GM19328 (cell line): ENCODE data around the gene SSBP3.
"Not testable (repeated sequence)": the region's sequence is repeated elsewhere in the genome, so short reads cannot be mapped to it uniquely, and the experiment has no call there.

ENCODE experiments used
- ATAC-seq: cut with Tn5 transposase; IDR thresholded peaks from one replicate; pipeline ENCODE4 v1.9.1; 2021; ENCODE audit warnings: mild to moderate bottlenecking, moderate library complexity; ENCODE audit not compliant: unreplicated experiment

Gene SSBP3

GRCh38 chr1:54253480-54253879 lies 152.7 kb downstream of the SSBP3 start:
- ATAC-seq = no peak

- ATAC-seq = no peak
Observed at GRCh38 chr1:54252371-54252936, 153.7 kb downstream of the SSBP3 start.

- ATAC-seq = no peak
Observed at GRCh38 chr1:54250670-54251069, 155.5 kb downstream of the SSBP3 start.

- ATAC-seq = no peak
Observed at GRCh38 chr1:54249819-54250435, 156.3 kb downstream of the SSBP3 start.

- no peak for ATAC-seq
Observed at GRCh38 chr1:54248966-54249365, 157.2 kb downstream of the SSBP3 start.

- no peak for ATAC-seq
Observed at GRCh38 chr1:54247863-54248515, 158.2 kb downstream of the SSBP3 start.

GRCh38 chr1:54246116-54246721 lies 160.0 kb downstream of the SSBP3 start:
- ATAC-seq = no peak

GRCh38 chr1:54245501-54245900 lies 160.7 kb downstream of the SSBP3 start:
- ATAC-seq = no peak

- no peak for ATAC-seq
Observed at GRCh38 chr1:54244655-54245054, 161.5 kb downstream of the SSBP3 start.

- ATAC-seq = no peak
Observed at GRCh38 chr1:54243022-54243421, 163.2 kb downstream of the SSBP3 start.

- no peak for ATAC-seq
Observed at GRCh38 chr1:54241364-54241763, 164.8 kb downstream of the SSBP3 start.

- ATAC-seq = no peak
Observed at GRCh38 chr1:54240741-54241335, 165.4 kb downstream of the SSBP3 start.

- ATAC-seq = no peak
Observed at GRCh38 chr1:54239631-54240031, 166.6 kb downstream of the SSBP3 start.

- ATAC-seq = no peak
Observed at GRCh38 chr1:54239035-54239383, 167.2 kb downstream of the SSBP3 start.

GRCh38 chr1:54238353-54239034 lies 167.7 kb downstream of the SSBP3 start:
- no peak for ATAC-seq

GRCh38 chr1:54237586-54237985 lies 168.6 kb downstream of the SSBP3 start:
- ATAC-seq = no peak

GRCh38 chr1:54234284-54234683 lies 171.9 kb downstream of the SSBP3 start:
- no peak for ATAC-seq

- ATAC-seq = not testable (repeated sequence)
Observed at GRCh38 chr1:54233196-54233595, 173.0 kb downstream of the SSBP3 start.

- ATAC-seq = no peak
Observed at GRCh38 chr1:54230507-54231339, 175.5 kb downstream of the SSBP3 start.

GRCh38 chr1:54229281-54229891 lies 176.8 kb downstream of the SSBP3 start:
- ATAC-seq = no peak
